DMS 273 (cell line): ENCODE measurements around the gene ADGRF5.

Source experiments
- DNase-seq: peaks from one replicate; lab custom pipeline; 2025; ENCODE audit not compliant: unreplicated experiment; lab: John Stamatoyannopoulos, UW

The ADGRF5 gene, protein sequence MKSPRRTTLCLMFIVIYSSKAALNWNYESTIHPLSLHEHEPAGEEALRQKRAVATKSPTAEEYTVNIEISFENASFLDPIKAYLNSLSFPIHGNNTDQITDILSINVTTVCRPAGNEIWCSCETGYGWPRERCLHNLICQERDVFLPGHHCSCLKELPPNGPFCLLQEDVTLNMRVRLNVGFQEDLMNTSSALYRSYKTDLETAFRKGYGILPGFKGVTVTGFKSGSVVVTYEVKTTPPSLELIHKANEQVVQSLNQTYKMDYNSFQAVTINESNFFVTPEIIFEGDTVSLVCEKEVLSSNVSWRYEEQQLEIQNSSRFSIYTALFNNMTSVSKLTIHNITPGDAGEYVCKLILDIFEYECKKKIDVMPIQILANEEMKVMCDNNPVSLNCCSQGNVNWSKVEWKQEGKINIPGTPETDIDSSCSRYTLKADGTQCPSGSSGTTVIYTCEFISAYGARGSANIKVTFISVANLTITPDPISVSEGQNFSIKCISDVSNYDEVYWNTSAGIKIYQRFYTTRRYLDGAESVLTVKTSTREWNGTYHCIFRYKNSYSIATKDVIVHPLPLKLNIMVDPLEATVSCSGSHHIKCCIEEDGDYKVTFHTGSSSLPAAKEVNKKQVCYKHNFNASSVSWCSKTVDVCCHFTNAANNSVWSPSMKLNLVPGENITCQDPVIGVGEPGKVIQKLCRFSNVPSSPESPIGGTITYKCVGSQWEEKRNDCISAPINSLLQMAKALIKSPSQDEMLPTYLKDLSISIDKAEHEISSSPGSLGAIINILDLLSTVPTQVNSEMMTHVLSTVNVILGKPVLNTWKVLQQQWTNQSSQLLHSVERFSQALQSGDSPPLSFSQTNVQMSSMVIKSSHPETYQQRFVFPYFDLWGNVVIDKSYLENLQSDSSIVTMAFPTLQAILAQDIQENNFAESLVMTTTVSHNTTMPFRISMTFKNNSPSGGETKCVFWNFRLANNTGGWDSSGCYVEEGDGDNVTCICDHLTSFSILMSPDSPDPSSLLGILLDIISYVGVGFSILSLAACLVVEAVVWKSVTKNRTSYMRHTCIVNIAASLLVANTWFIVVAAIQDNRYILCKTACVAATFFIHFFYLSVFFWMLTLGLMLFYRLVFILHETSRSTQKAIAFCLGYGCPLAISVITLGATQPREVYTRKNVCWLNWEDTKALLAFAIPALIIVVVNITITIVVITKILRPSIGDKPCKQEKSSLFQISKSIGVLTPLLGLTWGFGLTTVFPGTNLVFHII (N-terminal part only)

DNA sequence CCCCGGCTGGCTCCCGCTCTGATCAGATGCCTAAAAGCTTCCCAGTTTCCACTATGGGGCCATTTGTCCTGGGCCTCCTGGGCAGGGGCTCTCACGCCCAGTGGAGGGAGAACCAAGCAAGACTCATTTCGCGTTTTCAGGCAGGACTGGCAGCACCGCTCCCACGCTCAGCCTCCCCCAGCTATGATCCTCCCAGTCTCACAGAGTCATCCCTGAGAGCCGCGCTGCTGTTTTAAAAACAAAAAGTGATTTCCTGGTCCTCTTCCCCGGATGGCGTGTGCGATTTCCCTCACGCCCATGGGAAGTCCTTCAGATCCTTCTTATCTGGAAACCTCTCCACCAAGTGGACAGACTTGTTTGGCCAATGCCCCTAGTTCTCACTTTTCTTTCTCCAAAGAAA is at the start of gene ADGRF5:
Gene ADGRF5, minus strand, starts transcription at position 208 of the 400 bp plus-strand sequence. CDS start 15,176 bp downstream, outside the sequence.
- DNase-seq = no peak

DNA sequence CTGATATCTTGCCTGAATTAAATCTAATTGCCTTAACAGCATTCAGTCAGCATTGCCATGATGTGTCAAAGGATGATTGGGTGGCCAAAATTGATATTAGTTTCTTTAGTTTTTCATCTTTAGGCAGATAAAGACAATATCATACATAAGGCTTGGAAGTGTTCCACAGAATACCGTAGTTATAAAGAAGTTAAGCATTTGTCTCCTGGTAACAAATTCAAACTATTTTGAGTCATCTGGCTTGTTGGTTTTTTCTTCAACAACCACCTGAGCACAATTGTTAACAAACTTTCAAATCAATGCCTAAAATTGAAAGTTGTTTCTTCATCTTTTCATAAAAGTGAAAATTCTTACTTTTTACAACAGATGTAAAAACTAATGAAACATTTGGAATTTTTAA is 47.5 kb upstream of the ADGRF5 start:
- no peak for DNase-seq

DNA sequence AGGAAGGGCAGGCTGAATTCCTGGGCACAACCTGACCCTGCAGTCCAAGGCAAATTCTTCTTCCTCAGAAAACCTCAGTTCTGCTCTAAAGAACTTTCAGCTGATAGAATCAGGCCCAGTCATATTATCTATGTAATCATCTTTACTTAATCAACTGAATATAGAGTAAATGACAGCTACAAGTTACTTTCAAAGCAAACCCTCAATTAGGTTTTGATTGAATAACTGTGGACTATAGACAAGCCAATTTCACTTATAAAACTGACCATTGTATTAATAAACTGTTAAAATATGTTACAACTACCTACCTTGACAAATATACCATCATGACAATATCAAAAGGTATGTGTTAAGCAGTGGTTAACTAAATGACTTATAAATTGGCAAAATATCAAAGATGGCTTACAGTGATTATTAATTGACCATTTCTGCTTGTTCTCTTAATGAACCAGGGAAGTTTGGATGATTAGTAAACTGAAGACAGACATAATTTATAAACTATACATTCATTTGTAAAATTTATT is 46.1 kb upstream of the ADGRF5 start:
- DNase-seq = no peak

DNA sequence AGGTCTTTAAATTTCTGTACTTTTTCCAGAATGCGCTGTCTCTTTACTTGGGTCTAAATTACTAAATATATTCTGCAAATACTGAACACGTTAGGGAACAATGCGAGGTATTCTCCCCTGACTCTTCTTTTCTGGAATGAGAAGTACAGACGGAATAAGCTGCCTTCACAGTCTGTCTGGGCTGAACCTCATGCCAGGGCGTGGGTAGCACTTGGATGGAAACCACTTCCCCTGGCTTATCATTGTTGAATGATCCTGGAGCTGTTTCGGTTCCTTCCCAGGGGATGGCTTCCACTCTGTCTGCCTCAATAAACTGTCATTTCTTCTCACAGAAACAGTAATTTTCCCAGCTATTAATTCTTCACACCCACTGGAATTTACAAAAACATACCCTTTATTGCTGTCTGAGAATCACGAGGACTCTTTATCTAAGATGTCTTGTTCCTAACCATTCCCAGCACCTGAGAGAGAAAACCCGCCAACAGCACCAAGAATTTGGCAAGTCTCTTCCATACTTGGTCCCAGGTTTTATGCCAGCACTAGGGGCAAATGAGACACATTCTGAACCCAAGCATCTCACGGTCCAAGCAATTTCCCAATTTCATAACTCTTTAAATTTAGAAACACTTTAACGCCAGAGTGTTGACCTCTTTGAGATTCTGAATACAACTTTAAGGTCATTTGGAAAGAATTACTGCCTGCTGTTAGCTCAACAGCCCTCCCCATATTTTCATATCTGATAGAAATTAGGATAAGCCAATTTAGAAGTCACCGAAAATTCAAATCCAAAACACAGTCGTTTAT is 43.2 kb upstream of the ADGRF5 start:
- DNase-seq = no peak

DNA sequence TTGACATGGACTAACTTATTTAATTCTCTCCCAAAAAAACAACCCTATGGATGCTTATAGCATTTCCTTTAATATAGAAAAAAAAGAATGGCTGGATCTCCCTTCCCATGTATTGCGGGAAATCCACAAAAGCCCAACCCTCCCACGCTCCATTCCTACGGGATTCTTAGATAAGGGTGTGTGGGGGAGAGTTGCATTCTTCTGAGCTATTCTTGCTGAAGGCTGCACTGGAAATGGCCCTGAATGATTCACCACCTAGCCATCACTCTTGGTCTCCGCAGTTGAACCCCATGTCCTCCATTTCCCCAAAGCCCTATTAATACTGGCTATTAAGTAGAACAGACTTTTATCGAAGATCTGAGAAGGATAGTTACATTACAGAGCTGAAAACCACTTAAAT is 41.9 kb upstream of the ADGRF5 start:
- DNase-seq = no peak

DNA sequence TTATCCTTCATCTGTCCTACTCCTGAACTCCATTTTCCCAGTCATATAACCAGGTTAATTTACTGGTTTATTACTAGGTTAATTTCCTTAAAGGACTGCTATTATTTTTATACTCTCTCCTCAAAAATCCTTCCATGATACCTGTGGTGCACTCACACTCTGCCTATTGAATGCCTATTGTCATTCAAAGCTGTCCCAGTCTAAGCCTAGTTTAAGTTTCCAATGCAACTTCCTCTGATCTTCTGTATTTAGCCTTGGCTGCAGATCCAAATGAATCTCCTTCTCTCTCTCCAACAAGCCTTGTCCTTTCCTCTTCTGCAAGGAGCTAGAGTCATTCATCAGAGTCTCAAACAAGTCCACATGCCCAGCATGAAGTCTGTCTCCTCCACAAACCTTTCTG is 41.3 kb upstream of the ADGRF5 start:
- DNase-seq = no peak

DNA sequence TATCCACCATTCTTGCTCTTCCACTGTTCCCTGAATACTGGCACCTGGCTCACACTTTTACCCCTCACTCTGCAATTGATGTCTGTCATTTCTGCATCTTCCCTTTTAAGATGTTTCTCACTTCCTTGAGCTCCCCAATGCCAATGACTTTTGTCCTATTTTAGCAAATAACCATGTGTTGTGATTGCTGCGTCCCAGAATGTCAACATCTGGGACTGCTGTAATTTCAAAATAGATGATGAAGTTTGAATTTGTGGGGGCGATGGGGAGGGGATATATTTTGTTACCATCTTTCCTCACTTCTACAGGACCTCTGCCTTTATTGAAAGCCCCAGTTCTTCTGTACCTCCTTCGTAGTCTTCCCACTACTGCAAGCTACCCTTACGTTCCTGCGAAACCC is 40.0 kb upstream of the ADGRF5 start:
- no peak for DNase-seq

DNA sequence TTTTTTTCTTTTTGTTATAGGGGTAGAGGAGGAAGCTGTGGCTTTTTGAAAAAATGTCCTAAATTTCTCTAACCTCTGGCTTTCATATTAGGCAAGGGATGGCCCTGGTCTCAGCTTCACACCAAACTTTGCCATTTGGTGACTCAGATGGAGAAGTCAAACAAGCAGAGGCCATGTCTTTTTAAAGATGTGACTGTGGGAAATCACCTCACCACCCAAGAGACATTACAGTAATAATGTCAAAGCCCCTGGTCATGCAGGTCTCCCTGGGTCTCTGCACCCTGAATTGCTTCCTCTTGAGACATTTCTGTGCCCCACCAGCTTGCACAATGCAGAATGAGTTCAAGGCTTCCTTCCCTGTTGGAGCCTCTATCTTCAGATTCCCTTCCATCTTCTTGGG is 39.5 kb upstream of the ADGRF5 start:
- no peak for DNase-seq

DNA sequence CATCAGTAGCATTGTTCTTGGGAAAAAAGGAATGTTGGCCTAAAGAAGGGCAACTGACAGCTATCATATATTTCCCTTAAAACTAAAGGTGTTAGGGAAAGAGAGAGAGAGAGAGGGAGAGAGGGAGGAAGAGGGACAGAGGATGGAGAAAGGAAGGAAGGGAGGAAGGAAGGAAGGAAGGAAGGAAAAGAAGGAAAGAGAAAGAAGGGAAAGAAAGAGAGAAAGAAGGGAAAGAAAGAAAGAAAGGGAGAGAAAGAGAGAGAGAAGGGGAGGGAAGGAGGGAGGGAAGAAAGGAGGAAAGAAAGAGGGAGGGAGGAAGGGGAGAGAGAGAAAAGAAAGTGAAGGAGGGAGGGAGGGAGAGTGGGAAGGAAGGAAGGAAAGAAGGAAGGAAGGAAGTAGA is 37.7 kb upstream of the ADGRF5 start:
- DNase-seq = no peak

DNA sequence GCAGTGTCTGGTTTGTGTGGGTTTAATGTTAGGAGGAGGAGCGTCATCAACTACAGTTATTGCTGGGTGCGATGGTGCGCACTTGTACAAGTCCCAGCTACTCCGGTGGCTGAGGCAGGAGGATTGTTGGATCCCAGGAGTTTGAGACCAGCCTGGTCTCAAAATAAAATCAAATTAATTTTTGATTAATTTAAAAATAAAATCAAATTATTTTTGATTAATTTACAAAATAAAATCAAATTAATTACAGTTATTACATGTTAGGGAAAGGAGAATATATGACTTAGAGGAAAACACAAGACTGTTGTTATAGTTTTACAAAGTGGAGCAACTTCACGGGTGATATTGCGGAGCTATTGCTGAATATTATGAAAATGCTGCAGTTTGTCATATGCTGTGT is 34.7 kb upstream of the ADGRF5 start:
- DNase-seq = no peak

DNA sequence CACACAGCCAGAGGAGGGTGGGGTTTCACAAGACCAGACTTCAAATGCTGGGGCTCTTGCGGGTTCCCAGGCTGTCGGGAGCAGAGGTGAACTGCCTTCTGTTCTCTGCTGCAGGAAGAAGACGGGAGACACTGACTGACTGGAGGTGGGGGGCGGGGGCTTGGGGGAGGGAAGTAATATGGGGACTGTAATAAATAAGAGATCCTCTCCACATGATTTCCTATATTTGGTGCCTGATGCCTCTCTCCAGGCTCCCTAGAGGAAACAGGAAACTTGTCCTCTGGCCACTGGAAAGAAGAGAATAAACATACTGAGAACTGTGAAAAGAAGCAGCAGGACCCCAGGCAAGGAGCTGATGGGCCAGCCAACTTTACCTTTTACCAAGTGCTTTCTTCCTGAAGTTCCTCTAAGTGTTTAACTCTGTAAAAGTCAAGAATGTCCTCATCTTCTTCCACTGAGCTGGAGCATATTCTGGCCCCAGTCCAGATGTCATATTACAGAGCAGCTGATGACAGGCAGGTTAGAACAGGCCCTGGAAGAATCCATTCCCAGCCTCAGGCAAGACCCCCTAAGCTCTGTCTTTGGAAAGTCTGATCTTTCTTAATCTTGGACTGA is 33.2 kb upstream of the ADGRF5 start:
- peak; percentile 69 for DNase-seq

DNA sequence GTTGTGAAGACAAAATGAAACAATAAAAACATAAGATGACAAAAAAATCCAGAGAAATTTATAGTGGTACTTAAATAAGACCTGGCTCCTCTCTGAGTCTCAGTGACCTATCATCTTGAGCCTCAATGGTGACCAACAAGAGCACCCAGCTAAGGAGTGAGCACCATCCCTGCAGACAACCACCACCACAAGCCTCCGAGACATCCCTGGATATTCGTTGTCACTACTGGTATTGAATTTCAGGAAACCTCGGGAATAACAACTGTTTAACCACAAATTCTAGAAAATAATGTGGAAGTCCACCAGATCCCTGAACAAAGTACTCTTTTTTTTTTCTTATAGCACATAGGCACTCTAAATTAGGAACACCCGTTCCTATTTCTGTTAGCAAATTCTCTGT is 32.2 kb upstream of the ADGRF5 start:
- DNase-seq = no peak

DNA sequence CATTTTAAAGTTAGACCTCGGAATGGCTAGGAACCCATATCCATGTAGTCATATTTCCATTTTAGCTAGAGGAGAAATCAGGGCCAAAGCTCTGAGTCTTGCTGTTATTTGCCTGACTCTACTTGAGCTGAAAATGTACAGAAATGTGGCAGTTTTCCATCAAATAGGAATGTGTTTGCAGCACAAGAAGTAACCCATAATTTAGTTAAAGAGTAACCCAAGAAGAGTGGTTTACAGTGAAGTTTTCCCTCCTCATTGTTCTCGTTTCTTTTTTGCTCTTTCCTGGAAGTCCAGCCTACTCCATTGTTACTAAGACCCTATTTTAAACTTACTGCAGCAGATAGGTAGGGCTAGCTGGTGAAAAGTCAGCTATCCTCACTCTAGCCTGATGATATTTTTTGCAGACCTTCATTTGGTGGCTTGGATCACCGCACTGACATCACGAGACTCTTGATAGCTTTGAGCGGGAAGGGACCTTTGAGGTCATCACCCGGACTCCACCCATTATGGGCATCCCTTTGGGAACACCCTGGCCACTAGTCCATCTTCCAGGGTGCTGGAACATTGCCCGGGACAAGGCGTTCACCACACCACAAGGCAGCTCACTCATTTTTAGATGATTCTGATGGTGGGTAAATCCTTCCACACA is 28.0 kb upstream of the ADGRF5 start:
- no peak for DNase-seq

DNA sequence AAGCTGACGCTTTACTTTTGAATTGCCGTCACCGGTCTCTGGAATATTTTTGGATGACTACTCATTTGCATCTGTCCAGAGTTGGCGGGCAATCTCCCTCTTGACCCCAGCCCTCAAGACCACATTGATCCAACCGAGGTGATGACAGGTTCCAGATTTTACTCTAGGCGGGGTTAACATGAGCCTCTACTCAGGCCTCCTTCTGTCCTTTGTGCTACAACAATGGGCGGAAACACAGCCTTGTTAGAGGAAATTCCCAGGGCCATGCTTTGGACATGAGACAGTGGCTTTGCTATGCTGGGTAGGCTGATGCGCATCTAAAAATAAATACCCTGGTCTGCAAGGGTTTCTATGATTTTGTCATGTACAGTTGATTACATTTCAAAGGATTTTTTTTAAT is 27.0 kb upstream of the ADGRF5 start:
- DNase-seq = no peak

DNA sequence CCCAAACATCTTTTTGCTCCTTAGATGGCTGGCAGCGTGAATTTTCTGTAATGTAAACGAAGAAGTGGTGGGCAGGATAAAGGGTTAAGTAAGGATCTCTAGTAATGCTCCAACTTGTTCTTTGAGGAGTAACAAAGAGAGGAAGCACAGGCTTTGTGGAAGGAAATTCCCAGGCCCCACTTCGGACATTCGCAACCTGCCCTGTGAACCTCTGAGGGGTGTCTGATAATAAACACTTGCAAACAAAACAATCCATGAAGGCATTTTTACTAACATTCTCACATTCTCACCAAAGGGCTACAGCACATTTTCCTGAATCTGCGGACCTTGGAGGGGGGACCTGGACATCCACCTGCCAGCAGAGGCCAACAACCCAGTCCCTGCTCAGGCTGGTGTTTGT is 25.8 kb upstream of the ADGRF5 start:
- DNase-seq = no peak

DNA sequence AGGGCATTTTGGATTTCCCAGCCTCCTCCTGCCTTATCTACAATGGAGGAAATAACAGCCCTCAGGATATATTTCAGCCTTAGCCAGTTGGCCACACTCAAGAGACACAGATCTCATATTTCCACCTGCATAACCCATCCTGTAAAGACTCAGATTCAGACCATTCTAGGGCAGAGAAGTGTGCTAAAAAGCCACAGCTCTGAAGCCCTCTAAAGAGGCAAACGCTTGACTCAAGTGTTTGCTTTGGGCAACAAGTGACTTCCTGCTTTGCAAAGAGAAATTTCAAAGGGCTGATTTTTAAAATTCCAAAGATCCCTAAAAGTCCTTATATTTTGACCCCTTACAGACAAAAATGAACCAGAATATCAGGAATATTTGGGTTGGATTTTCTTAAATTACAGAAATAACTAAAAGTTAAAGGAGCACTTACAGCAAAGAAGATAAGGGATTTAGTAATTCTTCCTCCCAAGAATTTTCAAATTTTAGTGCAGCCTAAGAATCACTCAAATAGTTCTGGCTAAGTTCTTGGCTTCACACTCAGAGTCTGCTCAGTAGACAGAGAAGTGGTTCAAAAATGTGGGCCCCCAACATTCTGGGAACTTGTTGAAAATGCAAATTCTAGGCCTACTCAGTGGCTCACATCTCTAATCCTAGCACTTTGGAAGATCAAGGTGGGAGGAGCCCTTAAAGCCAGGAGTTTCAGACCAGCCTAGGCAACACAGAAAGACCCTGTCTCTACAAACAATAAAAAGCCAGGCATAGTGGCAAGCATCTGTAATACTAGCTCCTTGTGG is 18.9 kb upstream of the ADGRF5 start:
- no peak for DNase-seq

DNA sequence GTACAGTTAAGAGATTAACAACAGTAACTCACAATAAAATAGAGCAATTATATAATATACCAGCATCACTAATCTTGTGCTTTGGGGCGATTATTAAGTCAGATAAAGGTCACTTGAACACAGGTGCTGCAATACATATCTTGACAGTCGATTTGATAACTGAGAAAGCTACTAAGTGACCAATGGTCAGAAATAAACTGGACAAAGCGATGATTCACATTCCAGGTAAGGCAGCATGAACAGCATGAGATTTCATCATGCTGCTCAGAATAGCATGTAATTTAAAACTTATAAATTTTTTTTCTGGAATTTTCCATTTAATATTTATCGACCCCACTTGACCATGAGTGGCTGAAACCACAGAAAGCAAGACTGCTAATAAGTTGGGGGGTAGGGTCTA is 15.9 kb upstream of the ADGRF5 start:
- no peak for DNase-seq

DNA sequence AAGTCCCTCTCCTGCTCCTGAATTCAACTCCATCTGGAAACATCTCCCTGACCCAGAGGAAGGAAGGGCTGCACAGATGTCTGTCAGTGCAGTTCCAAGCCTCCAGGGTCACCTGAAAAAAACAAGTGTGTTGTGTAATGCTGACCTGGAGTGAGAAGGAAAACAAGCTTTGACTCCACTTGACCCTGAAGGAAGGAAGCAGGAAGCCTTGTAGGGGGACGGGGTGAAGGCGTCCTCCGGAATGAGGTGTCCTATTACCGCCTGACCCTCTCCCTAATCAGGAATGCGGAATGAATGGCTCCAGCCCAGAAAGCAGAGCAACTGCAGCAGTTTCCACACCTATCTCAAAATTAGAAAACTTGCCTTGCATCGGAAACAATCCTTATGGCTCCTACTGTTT is 13.9 kb upstream of the ADGRF5 start:
- DNase-seq = no peak

DNA sequence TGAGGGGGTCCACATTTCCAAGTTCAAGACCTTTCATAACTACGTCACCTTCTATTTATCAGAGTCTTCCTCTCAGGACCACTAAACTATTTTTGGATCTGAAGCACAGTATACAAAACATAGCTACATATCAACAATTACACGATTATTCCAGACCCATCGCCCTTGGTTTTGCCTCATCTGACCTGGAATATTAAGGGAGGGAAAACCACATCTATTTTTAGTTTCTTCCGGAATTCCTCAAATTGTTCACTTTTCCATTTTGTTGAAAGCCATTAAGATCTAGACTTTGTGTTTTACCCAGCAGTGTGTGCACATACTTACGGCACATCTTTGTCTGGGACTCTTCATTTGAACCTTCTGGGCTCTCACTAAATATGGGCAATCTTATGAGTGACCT is 12.0 kb upstream of the ADGRF5 start:
- no peak for DNase-seq
